HG02763 (cell line): ENCODE data around the gene RABEP1.
"Not testable (repeated sequence)": the region's sequence is repeated elsewhere in the genome, so short reads cannot be mapped to it uniquely, and the experiment has no call there.

Source experiments
- ATAC-seq: cut with Tn5 transposase; IDR thresholded peaks from one replicate; pipeline ENCODE4 v1.9.1; 2021; ENCODE audit warnings: mild to moderate bottlenecking, moderate library complexity; ENCODE audit not compliant: unreplicated experiment

RABEP1 gene

DNA sequence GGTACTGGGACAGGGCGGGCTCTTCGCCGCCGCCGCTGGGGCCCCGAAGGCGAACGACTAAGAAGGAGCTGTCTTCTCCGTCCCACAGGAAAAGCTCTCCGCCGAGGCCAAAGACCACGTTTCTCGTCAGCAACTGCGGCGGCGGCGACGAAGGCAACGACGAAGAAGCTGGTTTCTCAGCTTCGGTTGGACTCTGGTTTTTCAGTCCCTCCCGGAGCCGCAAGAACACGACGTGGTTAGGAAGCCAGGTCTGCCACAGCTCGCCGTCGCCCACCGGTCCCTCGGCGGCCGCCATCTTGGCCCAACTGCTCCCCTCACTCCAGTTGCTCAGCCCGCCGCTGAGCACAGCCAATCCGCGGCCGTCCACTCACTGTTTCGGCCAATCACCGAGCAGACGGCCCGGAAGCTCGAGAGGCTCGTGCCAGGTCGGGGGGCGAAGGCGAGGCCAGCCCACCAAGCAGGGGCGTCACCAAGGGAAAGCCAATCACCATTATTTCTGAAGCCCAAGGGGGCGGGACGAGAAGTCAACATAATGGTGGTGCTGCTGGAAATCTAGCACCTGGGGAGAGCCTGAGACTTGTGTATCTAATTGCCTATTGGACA, 137.4 kb downstream of the RABEP1 start, which contains the start of gene NUP88:
Gene NUP88, minus strand, starts transcription at position 307 of the 603 bp plus-strand sequence. Its CDS starts 12 bp downstream, at position 295.
- peak; percentile 92 for ATAC-seq

DNA sequence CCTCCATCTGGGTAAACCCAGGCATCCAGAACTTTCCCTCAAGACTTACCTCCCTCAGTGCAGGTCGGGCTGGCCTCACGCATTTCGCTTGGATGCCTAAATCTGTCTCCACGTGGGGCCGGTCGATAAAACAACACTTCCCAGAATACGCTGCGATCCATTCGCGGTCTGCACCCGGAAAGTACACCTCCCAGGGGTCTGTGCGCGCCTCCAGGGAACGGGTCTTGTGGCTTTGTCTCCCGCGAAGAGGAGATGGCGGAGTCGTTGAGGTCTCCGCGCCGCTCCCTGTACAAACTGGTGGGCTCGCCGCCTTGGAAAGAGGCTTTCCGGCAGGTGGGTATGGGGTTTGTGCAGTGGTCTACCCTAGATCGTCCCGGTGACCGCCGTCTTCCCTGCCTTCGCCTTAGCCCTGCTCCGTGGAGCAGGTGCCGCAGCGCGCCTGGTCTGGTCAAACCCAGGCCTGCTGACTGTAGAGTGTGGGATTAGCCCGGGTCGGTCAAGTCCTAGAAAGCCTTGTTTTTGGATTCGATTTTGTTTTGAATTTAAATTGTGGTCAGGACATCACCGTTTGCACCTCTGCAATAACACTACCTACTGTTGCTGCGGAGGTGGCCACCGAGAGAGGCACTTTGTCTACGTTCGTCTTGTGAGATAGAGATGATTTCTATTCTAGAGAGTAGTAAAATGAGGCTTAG, 138.0 kb downstream of the RABEP1 start, which contains the start of gene RPAIN:
Gene RPAIN, plus strand, starts transcription at position 224 of the 695 bp plus-strand sequence. Its CDS starts 29 bp downstream, at position 253.
- peak; percentile 51 for ATAC-seq

DNA sequence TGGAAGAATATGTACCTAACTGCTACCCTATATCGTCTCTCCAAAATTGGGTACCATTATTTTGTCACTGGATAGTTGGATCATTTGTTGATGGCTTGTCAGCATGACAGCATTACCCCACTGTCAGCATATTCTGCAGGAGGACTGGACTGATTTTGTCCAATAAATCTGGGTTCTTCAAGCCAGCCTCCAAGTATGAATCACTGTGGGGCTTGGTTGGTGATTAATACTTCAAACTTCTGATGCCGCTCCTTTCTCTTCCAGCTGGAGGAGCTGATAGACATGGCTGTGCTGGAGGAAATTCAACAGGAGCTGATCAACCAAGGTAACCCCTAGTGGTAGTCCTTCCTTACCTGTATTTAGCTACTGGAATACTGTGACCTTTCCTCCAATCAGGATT, 140.4 kb downstream of the RABEP1 start:
- ATAC-seq: no peak

DNA sequence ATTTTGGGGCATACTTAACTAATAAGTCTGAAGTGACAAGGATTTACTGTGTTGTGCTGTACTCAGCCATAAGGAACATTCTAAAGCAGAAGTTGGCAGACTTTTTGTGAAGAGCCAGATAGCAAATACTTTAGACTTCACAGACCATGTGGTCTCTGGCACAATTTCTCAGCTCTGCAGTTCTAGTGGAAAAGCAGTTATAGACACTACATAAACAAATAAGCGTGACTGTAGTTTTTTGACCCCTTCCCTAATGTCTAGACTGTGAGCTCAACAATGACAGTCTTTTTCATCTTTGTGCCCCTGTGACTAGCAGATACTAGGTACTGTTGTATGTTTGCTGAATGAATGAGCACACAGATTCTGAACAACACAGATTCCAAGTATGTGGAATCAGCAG, 142.8 kb downstream of the RABEP1 start:
- no peak for ATAC-seq

DNA sequence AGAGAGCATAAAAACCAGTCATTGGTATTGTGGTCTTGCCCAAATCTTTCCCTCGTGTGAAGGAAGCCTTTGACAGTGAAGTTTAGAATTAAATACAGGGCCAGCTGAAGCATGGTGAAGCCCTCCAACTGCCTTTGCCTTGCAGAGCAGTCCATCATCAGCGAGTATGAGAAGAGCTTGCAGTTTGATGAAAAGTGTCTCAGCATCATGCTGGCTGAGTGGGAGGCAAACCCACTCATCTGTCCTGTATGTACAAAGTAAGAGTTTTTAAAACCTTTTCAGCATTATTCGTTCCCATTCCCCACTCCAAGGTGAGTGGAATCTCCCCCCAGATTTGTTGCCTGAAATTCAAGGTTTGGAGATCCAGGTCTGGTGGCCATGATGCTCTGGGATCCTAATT, 143.7 kb downstream of the RABEP1 start:
- ATAC-seq: no peak

DNA sequence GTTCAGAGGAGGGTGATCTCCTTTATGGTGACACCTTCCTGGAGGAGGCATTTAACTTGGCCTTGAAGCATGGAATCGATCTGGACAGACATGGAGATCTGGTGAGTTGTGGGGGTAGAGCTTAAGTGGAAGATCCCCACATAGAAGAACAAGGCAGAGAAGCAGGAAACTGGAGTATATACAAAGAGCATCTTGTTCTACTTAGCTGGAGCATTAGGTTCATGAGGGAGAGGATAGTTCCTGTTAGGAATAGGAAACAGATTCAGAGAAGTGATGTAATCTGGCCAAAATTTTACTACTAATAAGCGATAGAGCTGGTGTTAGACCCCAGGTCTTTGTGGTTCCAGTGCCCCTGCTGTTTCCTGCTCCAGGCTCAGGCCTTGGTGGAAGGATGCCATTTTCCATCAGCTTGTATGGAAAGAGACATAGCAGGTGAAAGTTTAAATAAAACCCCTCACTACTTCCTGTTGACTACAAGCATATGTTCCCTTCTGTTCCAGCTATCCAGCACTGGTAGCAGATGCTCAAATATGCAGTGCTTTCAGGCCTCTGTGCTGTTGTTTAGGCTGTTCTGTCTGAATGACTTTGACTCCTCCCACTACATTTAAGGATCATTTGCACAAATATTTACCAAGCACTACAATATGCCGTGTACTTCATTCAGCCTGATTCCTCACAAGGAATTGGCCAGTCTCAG, 147.3 kb downstream of the RABEP1 start:
- ATAC-seq: no peak

DNA sequence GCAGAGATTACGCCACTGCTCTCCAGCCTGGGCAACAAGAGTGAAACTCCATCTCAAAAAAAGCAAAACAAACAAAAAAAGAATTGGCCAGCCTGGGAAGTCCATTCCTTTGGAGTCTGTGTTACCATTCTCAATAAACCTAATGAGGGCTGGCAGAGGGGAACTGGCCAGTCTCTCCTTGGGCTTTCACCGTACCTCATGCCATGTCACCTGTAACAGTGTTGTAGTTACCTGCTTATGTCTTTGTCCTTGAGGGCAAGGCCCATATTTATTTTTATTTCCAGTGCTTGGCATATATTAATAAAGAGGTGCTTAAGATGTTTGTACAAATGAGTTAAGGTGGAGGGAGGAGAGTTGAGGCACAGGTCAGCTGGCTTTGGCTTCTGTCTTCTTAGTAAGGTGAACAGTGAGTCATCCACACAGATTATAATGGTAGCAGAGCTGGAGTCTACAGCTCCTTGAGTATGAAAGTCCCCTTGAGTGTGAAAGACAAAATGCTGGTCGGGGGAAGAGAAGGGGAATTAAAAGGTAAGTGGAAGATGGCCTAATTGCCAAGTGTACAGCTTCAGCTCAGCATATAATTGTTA, 148.4 kb downstream of the RABEP1 start:
- no peak for ATAC-seq

DNA sequence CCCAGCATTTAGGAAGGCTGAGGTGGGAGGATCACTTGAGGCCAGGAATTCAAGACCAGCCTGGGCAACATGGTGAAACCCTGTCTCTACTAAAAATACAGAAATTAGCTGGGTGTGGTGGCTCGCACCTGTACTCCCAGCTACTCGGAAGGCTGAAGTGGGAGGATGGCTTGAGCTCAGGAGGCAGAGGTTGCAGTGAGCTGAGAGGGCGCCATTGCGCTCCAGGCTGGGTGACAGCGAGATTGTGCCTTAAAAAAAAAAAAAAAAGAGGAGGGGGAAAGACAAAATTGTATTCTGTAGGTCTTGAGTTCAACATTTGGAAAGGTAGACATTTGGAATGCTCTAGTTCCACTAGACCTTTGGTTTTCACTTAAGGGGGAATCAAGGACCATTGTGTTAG, 149.2 kb downstream of the RABEP1 start:
- not testable (repeated sequence) for ATAC-seq

DNA sequence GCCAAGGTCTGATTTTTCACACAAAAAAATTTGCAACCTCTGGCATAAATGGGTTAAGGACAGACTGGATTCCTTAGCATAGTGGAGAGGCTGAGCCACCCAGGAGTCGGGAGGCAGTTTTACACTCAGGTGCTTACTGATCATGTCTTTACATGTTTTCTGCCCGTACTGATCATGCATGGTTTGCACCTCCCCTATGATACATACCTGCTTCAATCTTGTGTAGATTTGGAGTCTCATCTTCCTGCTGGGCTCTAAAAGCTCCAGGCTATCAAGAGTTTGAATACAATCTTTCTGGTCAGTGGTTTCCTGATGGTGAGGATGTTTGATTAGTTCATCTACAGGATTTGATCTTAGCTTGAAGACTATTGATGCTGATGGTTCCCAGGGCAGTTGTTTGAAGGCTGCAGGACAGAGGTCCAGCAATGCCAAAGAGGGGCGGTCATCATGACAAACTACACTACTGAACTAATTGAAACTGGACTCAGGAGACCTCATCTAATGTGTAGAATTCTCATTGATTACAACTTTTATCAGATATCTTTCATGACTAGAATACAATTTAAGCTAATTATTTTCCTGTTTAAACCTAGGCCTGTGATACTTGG, 150.0 kb downstream of the RABEP1 start:
- no peak for ATAC-seq

DNA sequence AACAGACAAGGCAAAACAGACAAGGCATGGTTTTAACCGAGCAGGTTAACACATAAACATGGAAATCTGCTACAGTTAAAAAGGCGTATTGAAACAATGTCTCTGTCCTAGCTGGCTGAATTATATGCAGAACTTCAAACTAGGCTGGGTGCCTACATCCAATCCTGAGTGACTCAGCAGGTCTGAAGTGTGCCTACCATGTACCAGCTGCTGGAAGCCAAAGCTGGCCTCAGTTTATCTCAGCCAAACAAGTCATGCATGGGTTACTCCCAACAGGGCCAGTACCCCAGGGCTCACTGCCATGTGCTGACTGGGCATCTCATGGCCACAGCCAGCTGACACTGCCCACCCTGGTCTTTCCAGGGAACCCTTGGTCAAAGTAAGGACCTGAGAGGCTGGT, 152.9 kb downstream of the RABEP1 start:
- ATAC-seq: no peak
